GM19238 (cell line): ENCODE results near the gene ANKRD49.
A peak's percentile ranks its signal among the peaks of the same experiment; 100 is the strongest.

ENCODE experiments used
- DNase-seq: peaks from one replicate; pipeline ENCODE4 v3.0.0; 2011; ENCODE audit warnings: low spot score; ENCODE audit not compliant: insufficient read length

The ANKRD49 gene

DNA sequence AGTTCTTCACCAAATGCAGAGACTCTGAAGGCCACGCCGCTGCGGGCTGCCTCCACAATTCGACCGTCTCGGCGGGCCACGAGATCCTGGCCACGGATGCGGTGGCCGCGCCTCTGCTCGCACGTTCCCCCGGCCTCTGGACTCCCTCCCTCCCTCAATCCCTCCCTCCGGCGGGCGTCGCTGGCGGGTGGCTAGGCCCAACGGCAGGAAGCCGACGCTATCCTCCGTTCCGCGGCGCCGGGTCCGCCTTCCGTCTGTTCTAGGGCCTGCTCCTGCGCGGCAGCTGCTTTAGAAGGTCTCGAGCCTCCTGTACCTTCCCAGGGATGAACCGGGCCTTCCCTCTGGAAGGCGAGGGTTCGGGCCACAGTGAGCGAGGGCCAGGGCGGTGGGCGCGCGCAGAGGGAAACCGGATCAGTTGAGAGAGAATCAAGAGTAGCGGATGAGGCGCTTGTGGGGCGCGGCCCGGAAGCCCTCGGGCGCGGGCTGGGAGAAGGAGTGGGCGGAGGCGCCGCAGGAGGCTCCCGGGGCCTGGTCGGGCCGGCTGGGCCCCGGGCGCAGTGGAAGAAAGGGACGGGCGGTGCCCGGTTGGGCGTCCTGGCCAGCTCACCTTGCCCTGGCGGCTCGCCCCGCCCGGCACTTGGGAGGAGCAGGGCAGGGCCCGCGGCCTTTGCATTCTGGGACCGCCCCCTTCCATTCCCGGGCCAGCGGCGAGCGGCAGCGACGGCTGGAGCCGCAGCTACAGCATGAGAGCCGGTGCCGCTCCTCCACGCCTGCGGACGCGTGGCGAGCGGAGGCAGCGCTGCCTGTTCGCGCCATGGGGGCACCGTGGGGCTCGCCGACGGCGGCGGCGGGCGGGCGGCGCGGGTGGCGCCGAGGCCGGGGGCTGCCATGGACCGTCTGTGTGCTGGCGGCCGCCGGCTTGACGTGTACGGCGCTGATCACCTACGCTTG, 50.2 kb downstream of the ANKRD49 start, which contains the start of gene FUT4:
Gene FUT4 (plus strand): TSS at position 227 of the 951 bp plus-strand sequence. CDS start 213 bp downstream, at position 440.
- DNase-seq = peak; percentile 72

DNA sequence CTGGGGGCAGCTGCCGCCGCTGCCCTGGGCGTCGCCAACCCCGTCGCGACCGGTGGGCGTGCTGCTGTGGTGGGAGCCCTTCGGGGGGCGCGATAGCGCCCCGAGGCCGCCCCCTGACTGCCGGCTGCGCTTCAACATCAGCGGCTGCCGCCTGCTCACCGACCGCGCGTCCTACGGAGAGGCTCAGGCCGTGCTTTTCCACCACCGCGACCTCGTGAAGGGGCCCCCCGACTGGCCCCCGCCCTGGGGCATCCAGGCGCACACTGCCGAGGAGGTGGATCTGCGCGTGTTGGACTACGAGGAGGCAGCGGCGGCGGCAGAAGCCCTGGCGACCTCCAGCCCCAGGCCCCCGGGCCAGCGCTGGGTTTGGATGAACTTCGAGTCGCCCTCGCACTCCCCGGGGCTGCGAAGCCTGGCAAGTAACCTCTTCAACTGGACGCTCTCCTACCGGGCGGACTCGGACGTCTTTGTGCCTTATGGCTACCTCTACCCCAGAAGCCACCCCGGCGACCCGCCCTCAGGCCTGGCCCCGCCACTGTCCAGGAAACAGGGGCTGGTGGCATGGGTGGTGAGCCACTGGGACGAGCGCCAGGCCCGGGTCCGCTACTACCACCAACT, 51.0 kb downstream of the ANKRD49 start:
- DNase-seq = no peak

- no peak for DNase-seq
Measured at GRCh38 chr11:94545264-94546161, 51.7 kb downstream of the ANKRD49 start.

- no peak for DNase-seq
Measured at GRCh38 chr11:94546162-94546470, 52.3 kb downstream of the ANKRD49 start.

DNA sequence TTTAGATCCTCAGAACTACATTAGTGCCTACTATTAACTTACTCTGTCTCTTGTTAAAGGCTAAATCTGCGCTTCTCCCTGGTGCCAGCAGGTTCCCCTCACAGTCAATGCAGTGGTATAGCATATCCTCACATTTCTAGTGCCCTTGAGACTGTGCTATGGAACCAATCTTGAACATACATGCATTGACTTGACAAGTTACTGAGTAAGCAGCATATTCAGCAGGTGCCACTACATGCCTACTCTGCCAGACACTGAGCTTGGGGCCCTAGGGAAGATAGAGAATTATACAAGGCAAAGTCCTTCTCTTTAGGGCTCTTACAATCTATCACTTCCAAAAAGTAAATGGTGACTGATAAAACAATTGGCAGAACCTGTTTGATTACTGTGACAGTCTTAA, 53.1 kb downstream of the ANKRD49 start:
- DNase-seq = no peak

DNA sequence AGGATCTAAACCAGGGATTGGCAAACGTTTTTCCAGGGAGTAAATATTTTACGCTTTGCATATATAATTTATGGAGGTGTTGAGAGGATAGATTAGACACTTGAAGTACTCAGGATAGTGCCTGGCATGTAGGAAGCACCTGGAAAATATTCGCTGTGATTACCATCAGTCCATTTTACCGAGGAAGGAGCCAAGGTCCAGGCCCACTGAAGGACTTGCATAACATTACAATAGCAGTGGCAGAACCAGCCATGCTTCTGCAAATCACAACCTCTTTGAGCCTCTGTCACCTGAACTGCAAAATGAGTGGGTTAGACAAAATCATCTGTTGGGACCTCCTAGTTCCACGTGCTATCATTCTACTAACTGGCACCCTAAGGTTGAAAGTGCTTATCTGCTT, 55.4 kb downstream of the ANKRD49 start:
- DNase-seq = no peak
